IPS-15b (cell line): ENCODE data around the gene FAH.
A peak's percentile ranks its signal among the peaks of the same experiment; 100 is the strongest.
"Not testable (repeated sequence)": the region's sequence is repeated elsewhere in the genome, so short reads cannot be mapped to it uniquely, and the experiment has no call there.

ENCODE experiments used
- H3K27me3 ChIP-seq: one replicate; pipeline ENCODE4 v1.6.1; 2013; ENCODE audit warnings: low read length; ENCODE audit not compliant: control insufficient read depth, insufficient read depth
- H3K36me3 ChIP-seq: one replicate; pipeline ENCODE4 v1.6.1; 2013; ENCODE audit warnings: low read length; ENCODE audit not compliant: control insufficient read depth, insufficient read depth
- H3K4me1 ChIP-seq: one replicate; pipeline ENCODE4 v1.6.1; 2013; ENCODE audit warnings: mild to moderate bottlenecking, low read length; ENCODE audit not compliant: control insufficient read depth, insufficient read depth
- H3K4me3 ChIP-seq: one replicate; pipeline ENCODE4 v1.5.1; 2013; ENCODE audit warnings: low read depth, low read length
- H3K9ac ChIP-seq: one replicate; pipeline ENCODE4 v1.6.1; 2013; ENCODE audit warnings: low read depth, mild to moderate bottlenecking, low read length
- H3K9me3 ChIP-seq: one replicate; pipeline ENCODE4 v1.6.1; 2013; ENCODE audit warnings: mild to moderate bottlenecking, low read length; ENCODE audit not compliant: control insufficient read depth, insufficient read depth

Gene FAH

GRCh38 chr15:80152180-80152895 lies 461 bp upstream of the FAH start:
- Histone ChIP-seq H3K9me3 (no peaks in the 10 kb centered on the region), H3K36me3 (no peaks in the 10 kb centered on the region), H3K27me3 (no peaks in the 10 kb centered on the region), H3K4me1 (peaks cover 6% of the 10 kb centered on the region), H3K4me3 (peak overlapping the region; percentile 63), H3K9ac (no peak overlapping the region)

- Histone ChIP-seq H3K27me3 (no peaks in the 10 kb centered on the region), H3K4me1 (peaks cover 6% of the 10 kb centered on the region), H3K36me3 (peaks cover 3% of the 10 kb centered on the region), H3K9ac (no peak overlapping the region), H3K4me3 (peak overlapping the region; percentile 91), H3K9me3 (no peaks in the 10 kb centered on the region)
Measured at GRCh38 chr15:80153900-80154299, 1.1 kb downstream of the FAH start.

- Histone ChIP-seq H3K4me1 (peaks cover 6% of the 10 kb centered on the region), H3K27me3 (no peaks in the 10 kb centered on the region), H3K9ac (no peak overlapping the region), H3K4me3 (no peak overlapping the region), H3K36me3 (peaks cover 6% of the 10 kb centered on the region), H3K9me3 (no peaks in the 10 kb centered on the region)
Measured at GRCh38 chr15:80154336-80154735, 1.5 kb downstream of the FAH start.

- Histone ChIP-seq H3K4me3 (no peak overlapping the region), H3K4me1 (peaks cover 6% of the 10 kb centered on the region), H3K9me3 (no peaks in the 10 kb centered on the region), H3K36me3 (peaks cover 8% of the 10 kb centered on the region), H3K9ac (no peak overlapping the region), H3K27me3 (no peaks in the 10 kb centered on the region)
Measured at GRCh38 chr15:80155001-80155377, 2.2 kb downstream of the FAH start.

GRCh38 chr15:80155378-80156175 lies 2.8 kb downstream of the FAH start:
- not testable (repeated sequence) for H3K9ac ChIP-seq, H3K4me3 ChIP-seq, H3K4me1 ChIP-seq

GRCh38 chr15:80156176-80156720 lies 3.4 kb downstream of the FAH start:
- Histone ChIP-seq H3K9me3 (no peaks in the 10 kb centered on the region), H3K27me3 (no peaks in the 10 kb centered on the region), H3K9ac (no peak overlapping the region), H3K36me3 (peaks cover 8% of the 10 kb centered on the region), H3K4me3 (no peak overlapping the region), H3K4me1 (peaks cover 6% of the 10 kb centered on the region)

More at GRCh38 chr15:80155378-80156175, 2.8 kb downstream of the FAH start:
- not testable (repeated sequence) for H3K36me3 ChIP-seq, H3K9me3 ChIP-seq, H3K27me3 ChIP-seq

- Histone ChIP-seq H3K4me1 (no peaks in the 10 kb centered on the region), H3K9ac (no peak overlapping the region), H3K36me3 (peaks cover 11% of the 10 kb centered on the region)
Measured at GRCh38 chr15:80157215-80157614, 4.4 kb downstream of the FAH start.

GRCh38 chr15:80159301-80159700 lies 6.5 kb downstream of the FAH start:
- Histone ChIP-seq H3K4me3 (no peak overlapping the region), H3K4me1 (no peaks in the 10 kb centered on the region), H3K9ac (no peak overlapping the region), H3K27me3 (no peaks in the 10 kb centered on the region), H3K9me3 (no peaks in the 10 kb centered on the region), H3K36me3 (peaks cover 14% of the 10 kb centered on the region)

More at GRCh38 chr15:80157215-80157614, 4.4 kb downstream of the FAH start:
- H3K4me3 ChIP-seq, result no peak overlapping the region
- no peaks in the 10 kb centered on the region for H3K9me3 ChIP-seq
- no peaks in the 10 kb centered on the region for H3K27me3 ChIP-seq

- Histone ChIP-seq H3K9me3 (no peaks in the 10 kb centered on the region), H3K4me1 (no peaks in the 10 kb centered on the region), H3K9ac (no peak overlapping the region), H3K27me3 (no peaks in the 10 kb centered on the region), H3K4me3 (no peak overlapping the region), H3K36me3 (peaks cover 14% of the 10 kb centered on the region)
Measured at GRCh38 chr15:80159811-80160569, 7.2 kb downstream of the FAH start.

- H3K9me3 ChIP-seq, result no peaks in the 10 kb centered on the region
- no peak overlapping the region for H3K9ac ChIP-seq
- H3K4me3 ChIP-seq, result no peak overlapping the region
- no peaks in the 10 kb centered on the region for H3K27me3 ChIP-seq
- no peaks in the 10 kb centered on the region for H3K4me1 ChIP-seq
- peaks cover 14% of the 10 kb centered on the region for H3K36me3 ChIP-seq
Measured at GRCh38 chr15:80160570-80161156, 7.9 kb downstream of the FAH start.

- Histone ChIP-seq H3K9me3 (no peaks in the 10 kb centered on the region), H3K27me3 (no peaks in the 10 kb centered on the region), H3K36me3 (peaks cover 14% of the 10 kb centered on the region), H3K9ac (no peak overlapping the region), H3K4me3 (no peak overlapping the region), H3K4me1 (no peaks in the 10 kb centered on the region)
Measured at GRCh38 chr15:80161468-80162016, 8.7 kb downstream of the FAH start.
